Measurements from ENCODE around the gene MAIP1.

- TF ChIP-seq, protein P1, sequence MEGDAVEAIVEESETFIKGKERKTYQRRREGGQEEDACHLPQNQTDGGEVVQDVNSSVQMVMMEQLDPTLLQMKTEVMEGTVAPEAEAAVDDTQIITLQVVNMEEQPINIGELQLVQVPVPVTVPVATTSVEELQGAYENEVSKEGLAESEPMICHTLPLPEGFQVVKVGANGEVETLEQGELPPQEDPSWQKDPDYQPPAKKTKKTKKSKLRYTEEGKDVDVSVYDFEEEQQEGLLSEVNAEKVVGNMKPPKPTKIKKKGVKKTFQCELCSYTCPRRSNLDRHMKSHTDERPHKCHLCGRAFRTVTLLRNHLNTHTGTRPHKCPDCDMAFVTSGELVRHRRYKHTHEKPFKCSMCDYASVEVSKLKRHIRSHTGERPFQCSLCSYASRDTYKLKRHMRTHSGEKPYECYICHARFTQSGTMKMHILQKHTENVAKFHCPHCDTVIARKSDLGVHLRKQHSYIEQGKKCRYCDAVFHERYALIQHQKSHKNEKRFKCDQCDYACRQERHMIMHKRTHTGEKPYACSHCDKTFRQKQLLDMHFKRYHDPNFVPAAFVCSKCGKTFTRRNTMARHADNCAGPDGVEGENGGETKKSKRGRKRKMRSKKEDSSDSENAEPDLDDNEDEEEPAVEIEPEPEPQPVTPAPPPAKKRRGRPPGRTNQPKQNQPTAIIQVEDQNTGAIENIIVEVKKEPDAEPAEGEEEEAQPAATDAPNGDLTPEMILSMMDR (IDR thresholded peaks at IDR 0.05), result no peak
- no peak for TF ChIP-seq POLR2A (IDR thresholded peaks at IDR 0.05)
Measured at GRCh38 chr2:199984755-199985154, 29.4 kb downstream of the MAIP1 start.
